HCT116 (cell line): ENCODE measurements around the gene LRRC46. TPM values are rescaled to one million over a fixed set of nuclear protein-coding genes. Genes with fewer than 3 reads are reported as not detected.

Source experiments
- ATAC-seq: fragments of 200-7000 bp; cut with Tn5 transposase; 2 replicates; pipeline ENCODE4 v1.9.1; 2020; ENCODE audit warnings: mild to moderate bottlenecking, moderate library complexity
- BruUV-seq: library from RNA; stranded (reverse); fragments of 400-500 nt; replicated peaks from 2 replicates; lab custom pipeline; 2021; lab: Mats Ljungman, UMichigan
- CTCF ChIA-PET: fragments of 300-600 bp; sonication (Branson Sonifier 250); formaldehyde crosslinking; loops from one replicate; lab custom pipeline; 2021; ENCODE audit warnings: antibody characterized with exemption; lab: Charles Lee
- POLR2A ChIA-PET: fragments of 300-600, 350-600 bp; sonication (Branson Sonifier 250); formaldehyde crosslinking; loops from one replicate; lab custom pipeline; 2021; ENCODE audit warnings: antibody characterized with exemption; lab: Charles Lee
- RAD21 ChIA-PET, 2 experiments: fragments of 300-600 bp; sonication (Branson Sonifier 250); formaldehyde crosslinking; loops; one replicate each; lab custom pipeline; 2023; ENCODE audit warnings: low total read pairs in 2 of 2; ENCODE audit not compliant: uncharacterized antibody in 2 of 2, unreplicated experiment in 2 of 2, low non-redundant PET in 1 of 2; lab: Charles Lee
- DNase-seq: peaks from one replicate; pipeline ENCODE4 v3.0.0-alpha.2; 2010; ENCODE audit warnings: low read depth, low spot score
- H2AFZ ChIP-seq: fragments of 200-600 bp; shearing (Covaris generic), sonication (generic); 2 replicates; pipeline ENCODE4 v1.6.1; 2017; ENCODE audit warnings: low read depth, mixed run types, mixed read lengths, antibody characterized with exemption, low read length; ENCODE audit not compliant: poor library complexity, severe bottlenecking
- H3K27ac ChIP-seq: 2 replicates; pipeline ENCODE4 v1.5.1; 2012; ENCODE audit warnings: low read depth, low read length
- H3K27me3 ChIP-seq: fragments of 200-600 bp; sonication (generic); 2 replicates; pipeline ENCODE4 v1.6.1; 2016; ENCODE audit warnings: mixed run types, low read length, mixed read lengths; ENCODE audit not compliant: insufficient read depth
- H3K36me3 ChIP-seq, 2 experiments: fragments of 200-500 bp in 1 of 2; fragments of 200-600 bp in 1 of 2; sonication (Bioruptor generic) in 1 of 2; sonication (generic) in 1 of 2; 2 replicates each; pipeline versions ENCODE4 v1.5.1 to v1.6.1; 2014 to 2016; ENCODE audit warnings: low read length in 2 of 2, inconsistent platforms in 1 of 2, mixed read lengths in 1 of 2, mixed run types in 1 of 2; ENCODE audit not compliant: insufficient read depth in 2 of 2, control insufficient read depth in 1 of 2
- H3K4me1 ChIP-seq, 2 experiments: fragments of 200-600 bp in 1 of 2; sonication (generic) in 1 of 2; 2 replicates each; pipeline versions ENCODE4 v1.5.1 to v1.6.1; 2012 to 2017; ENCODE audit warnings: low read length in 2 of 2, inconsistent platforms in 1 of 2, mild to moderate bottlenecking in 1 of 2, mixed read lengths in 1 of 2, mixed run types in 1 of 2, moderate library complexity in 1 of 2; ENCODE audit not compliant: insufficient read depth in 2 of 2, control insufficient read depth in 1 of 2
- H3K4me2 ChIP-seq: fragments of 200-600 bp; sonication (generic); 2 replicates; pipeline ENCODE4 v1.6.1; 2017; ENCODE audit warnings: mixed run types, low read length, mixed read lengths
- H3K4me3 ChIP-seq, 2 experiments: fragments of 200-600 bp in 1 of 2; sonication (generic) in 1 of 2; replicated peaks in 1 of 2; 2 replicates each; pipeline ENCODE4 v1.5.1; 2011 to 2016; ENCODE audit warnings: low read length in 2 of 2, control low read depth in 1 of 2, low read depth in 1 of 2, mild to moderate bottlenecking in 1 of 2, mixed read lengths in 1 of 2, mixed run types in 1 of 2
- H3K79me2 ChIP-seq: fragments of 200-600 bp; sonication (generic); 2 replicates; pipeline ENCODE4 v1.6.1; 2017; ENCODE audit warnings: mild to moderate bottlenecking, mixed run types, low read length, moderate library complexity, mixed read lengths; ENCODE audit not compliant: insufficient read depth
- H3K9ac ChIP-seq: fragments of 200-600 bp; sonication (generic); 2 replicates; pipeline ENCODE4 v1.6.1; 2016; ENCODE audit warnings: low read length, mixed read lengths
- H3K9me2 ChIP-seq: fragments of 200-600 bp; sonication (generic), shearing (Covaris generic); 2 replicates; pipeline ENCODE4 v1.6.1; 2017; ENCODE audit warnings: mixed run types, mild to moderate bottlenecking, moderate library complexity; ENCODE audit not compliant: insufficient read depth
- H3K9me3 ChIP-seq, 2 experiments: fragments of 200-500 bp in 1 of 2; fragments of 200-600 bp in 1 of 2; sonication (Bioruptor generic) in 1 of 2; sonication (generic) in 1 of 2; 2 replicates each; pipeline ENCODE4 v1.6.1; 2014 to 2017; ENCODE audit warnings: low read length in 2 of 2, mixed read lengths in 2 of 2, inconsistent platforms in 1 of 2, low read depth in 1 of 2, mild to moderate bottlenecking in 1 of 2, mixed run types in 1 of 2, moderate library complexity in 1 of 2; ENCODE audit not compliant: control insufficient read depth in 1 of 2, insufficient read depth in 1 of 2
- H4K20me1 ChIP-seq: fragments of 200-600 bp; sonication (generic), shearing (Covaris generic); 2 replicates; pipeline ENCODE4 v1.6.1; 2017; ENCODE audit warnings: mixed run types, mild to moderate bottlenecking, moderate library complexity; ENCODE audit not compliant: insufficient read depth
- CBX3 ChIP-seq: IDR thresholded peaks from 2 replicates; pipeline ENCODE4 v1.6.1; 2012; ENCODE audit warnings: low read depth
- CEBPB ChIP-seq: IDR thresholded peaks from 2 replicates; pipeline ENCODE4 v1.6.1; 2012; ENCODE audit warnings: low read depth
- FOSL1 ChIP-seq: IDR thresholded peaks from 2 replicates; pipeline ENCODE4 v1.6.1; 2012; ENCODE audit warnings: low read depth
- JUND ChIP-seq: IDR thresholded peaks from 2 replicates; pipeline ENCODE4 v1.6.1; 2012
- RAD21 ChIP-seq: IDR thresholded peaks from 2 replicates; pipeline ENCODE4 v1.6.1; 2012; ENCODE audit warnings: low read depth, mild to moderate bottlenecking
- SP1 ChIP-seq: IDR thresholded peaks from 2 replicates; pipeline ENCODE4 v1.6.1; 2012; ENCODE audit warnings: low read depth
- YY1 ChIP-seq: IDR thresholded peaks from 2 replicates; pipeline ENCODE4 v1.6.1; 2011; ENCODE audit warnings: low read length, low read depth, moderate library complexity, mild to moderate bottlenecking; ENCODE audit not compliant: insufficient replicate concordance; ENCODE audit errors: extremely low read depth
- ZFX ChIP-seq: fragments of 450-650 bp; IDR thresholded peaks from 2 replicates; pipeline ENCODE4 v1.6.1; 2017
- ZNF274 ChIP-seq: fragments of 200-500 bp; sonication (Bioruptor generic); IDR thresholded peaks from 2 replicates; pipeline ENCODE4 v1.6.1; 2014; ENCODE audit warnings: mild to moderate bottlenecking, low read depth, low read length, inconsistent platforms
- intact Hi-C: fragments of 100-400 bp; cut with micrococcal nuclease; formaldehyde crosslinking; loops from 2 replicates; pipeline ENCODE4 v1.10.0; 2022
- total RNA-seq: library from RNA; stranded (reverse); gene quantifications from one replicate; pipeline ENCODE4 v1.2.1, GENCODE V29; 2021; ENCODE audit not compliant: unreplicated experiment
- TF ChIP-seq, protein P1 (sequence below): IDR thresholded peaks from 2 replicates; pipeline ENCODE4 v1.6.1; 2012; ENCODE audit warnings: low read depth

The LRRC46 gene
- total RNA-seq, 1 experiment from 2014 or later: 0.76 TPM

DNA sequence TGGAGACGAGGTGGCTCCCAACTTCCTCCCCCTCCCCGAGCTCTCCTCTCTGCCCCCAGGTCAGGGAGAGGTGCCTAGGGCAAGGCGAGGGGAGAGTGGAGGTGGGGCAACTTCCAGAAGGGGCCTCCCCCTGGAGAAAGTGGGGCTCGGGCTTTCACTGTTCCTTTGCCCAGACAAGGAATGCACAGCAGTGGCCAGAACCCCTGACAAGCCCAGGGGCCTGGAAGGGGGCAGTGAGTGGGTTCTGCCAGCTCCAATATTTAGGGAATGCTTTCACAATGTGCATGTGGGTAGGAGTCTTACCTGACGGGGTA is 52.9 kb downstream of the LRRC46 start:
- intact Hi-C loops: no loop called here
- BruUV-seq: no TSS peak
- DNase-seq (no peak), ATAC-seq (no peak)
- Histone ChIP-seq H2AFZ (no peak overlapping the region), H3K4me2 (no peak overlapping the region), H3K9me2 (no peaks in the 10 kb centered on the region), H3K9me3 (no peaks in the 10 kb centered on the region), H3K4me1 (peaks cover 0 to 27% of the 10 kb centered on the region in 2 experiments; a peak in 2 of 4 replicates), H3K4me3 (no peak overlapping the region), H3K9ac (no peak overlapping the region), H3K36me3 (no peaks in the 10 kb centered on the region), H3K27ac (no peak overlapping the region), H4K20me1 (no peaks in the 10 kb centered on the region), H3K27me3 (no peaks in the 10 kb centered on the region), H3K79me2 (no peaks in the 10 kb centered on the region)
- ChIA-PET CTCF (interaction anchor here (3.3 to 3.5 kb wide), 2 partner anchors 41 to 43 kb away, joined by 26 read pairs; partner anchors contain the start of gene SCRN2), POLR2A (interaction anchor here (1.3 to 3.6 kb wide), 3 partner anchors 11 to 43 kb away, joined by 3 to 19 read pairs (median 4); partner anchors contain the start of genes SCRN2, SP2 and SP6), RAD21 (interaction anchor here in 1 of 2 experiments (1.2 kb wide), 1 partner anchor 44 kb away, joined by 3 read pairs; the partner anchor contains the start of gene SCRN2)
- TF ChIP-seq RAD21: no peak
- TF ChIP-seq, protein P1, sequence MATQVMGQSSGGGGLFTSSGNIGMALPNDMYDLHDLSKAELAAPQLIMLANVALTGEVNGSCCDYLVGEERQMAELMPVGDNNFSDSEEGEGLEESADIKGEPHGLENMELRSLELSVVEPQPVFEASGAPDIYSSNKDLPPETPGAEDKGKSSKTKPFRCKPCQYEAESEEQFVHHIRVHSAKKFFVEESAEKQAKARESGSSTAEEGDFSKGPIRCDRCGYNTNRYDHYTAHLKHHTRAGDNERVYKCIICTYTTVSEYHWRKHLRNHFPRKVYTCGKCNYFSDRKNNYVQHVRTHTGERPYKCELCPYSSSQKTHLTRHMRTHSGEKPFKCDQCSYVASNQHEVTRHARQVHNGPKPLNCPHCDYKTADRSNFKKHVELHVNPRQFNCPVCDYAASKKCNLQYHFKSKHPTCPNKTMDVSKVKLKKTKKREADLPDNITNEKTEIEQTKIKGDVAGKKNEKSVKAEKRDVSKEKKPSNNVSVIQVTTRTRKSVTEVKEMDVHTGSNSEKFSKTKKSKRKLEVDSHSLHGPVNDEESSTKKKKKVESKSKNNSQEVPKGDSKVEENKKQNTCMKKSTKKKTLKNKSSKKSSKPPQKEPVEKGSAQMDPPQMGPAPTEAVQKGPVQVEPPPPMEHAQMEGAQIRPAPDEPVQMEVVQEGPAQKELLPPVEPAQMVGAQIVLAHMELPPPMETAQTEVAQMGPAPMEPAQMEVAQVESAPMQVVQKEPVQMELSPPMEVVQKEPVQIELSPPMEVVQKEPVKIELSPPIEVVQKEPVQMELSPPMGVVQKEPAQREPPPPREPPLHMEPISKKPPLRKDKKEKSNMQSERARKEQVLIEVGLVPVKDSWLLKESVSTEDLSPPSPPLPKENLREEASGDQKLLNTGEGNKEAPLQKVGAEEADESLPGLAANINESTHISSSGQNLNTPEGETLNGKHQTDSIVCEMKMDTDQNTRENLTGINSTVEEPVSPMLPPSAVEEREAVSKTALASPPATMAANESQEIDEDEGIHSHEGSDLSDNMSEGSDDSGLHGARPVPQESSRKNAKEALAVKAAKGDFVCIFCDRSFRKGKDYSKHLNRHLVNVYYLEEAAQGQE: no peak
- TF ChIP-seq FOSL1: no peak
- TF ChIP-seq CEBPB: no peak
- no peak for TF ChIP-seq SP1
- TF ChIP-seq JUND: no peak
- no peak for TF ChIP-seq ZFX
- TF ChIP-seq ZNF274: no peak
- no peak for TF ChIP-seq YY1
- TF ChIP-seq CBX3: no peak
